Measurements from ENCODE around the gene TYSND1.

DNA sequence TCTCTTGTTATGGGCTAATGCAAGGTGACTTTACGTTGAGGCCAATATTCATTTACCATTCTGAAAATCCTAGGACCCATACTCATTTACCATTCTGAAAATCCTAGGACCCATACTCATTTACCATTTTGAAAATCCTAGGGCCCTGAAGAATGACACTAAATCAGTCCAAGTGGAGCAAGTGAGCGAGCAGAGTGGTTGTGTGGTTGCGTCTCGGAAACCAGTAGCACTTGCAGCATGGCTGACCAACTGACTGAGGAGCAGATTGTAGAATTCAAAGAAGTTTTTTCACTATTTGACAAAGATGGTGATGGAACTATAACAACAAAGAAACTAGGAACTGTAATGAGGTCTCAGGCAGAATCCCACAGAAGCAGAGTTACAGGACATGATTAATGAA, 16.9 kb upstream of the TYSND1 start:
- TF ChIP-seq CTCF (IDR thresholded peaks at IDR 0.05) (no peak), POLR2A (IDR thresholded peaks at IDR 0.05) (no peak)

Data from adrenal gland (tissue), 5 donors.